A549 (cell line): ENCODE data around the gene MYRIP. TPM values are rescaled to one million over a fixed set of nuclear protein-coding genes. Genes with fewer than 3 reads are reported as not detected.

Experiments used
- ATAC-seq, 2 experiments: fragments of 200-7000 bp in 1 of 2; fragments of >200 bp in 1 of 2; cut with Nextera tagmentation in 1 of 2; cut with Tn5 transposase in 1 of 2; 3 replicates each; pipeline versions ENCODE4 v1.8.0 to v1.9.1; 2018 to 2020; ENCODE audit warnings: mild to moderate bottlenecking in 1 of 2, moderate library complexity in 1 of 2
- CTCF ChIA-PET: fragments of 300-600 bp; sonication (Branson Sonifier 250); formaldehyde crosslinking; extraction: SDS; loops from one replicate; lab custom pipeline; 2021; ENCODE audit warnings: antibody characterized with exemption, inconsistent platforms; lab: Yijun Ruan, JAX
- POLR2A ChIA-PET: fragments of 350-600 bp; formaldehyde crosslinking; extraction: SDS; loops from one replicate; lab custom pipeline; 2021; ENCODE audit warnings: antibody characterized with exemption, inconsistent platforms; lab: Yijun Ruan, JAX
- DNase-seq, 2 experiments: peaks; one replicate each; pipeline versions ENCODE4 v3.0.0 to v3.0.0-alpha.2; 2011 to 2016; ENCODE audit warnings: low read depth in 1 of 2, low spot score in 1 of 2
- FAIRE-seq: peaks from 2 replicates; lab custom pipeline; 2011; peaks lifted over from hg19 to GRCh38; lab: Jason Lieb, UNC
- H3K27ac ChIP-seq, 2 experiments: fragments of >200 bp; sonication (Bioruptor Twin); formaldehyde crosslinking; 3 replicates each; pipeline ENCODE4 v1.5.1; 2016 to 2017
- H3K4me1 ChIP-seq: fragments of >200 bp; sonication (Bioruptor Twin); formaldehyde crosslinking; 3 replicates; pipeline ENCODE4 v1.6.1; 2016
- H3K4me2 ChIP-seq: fragments of >200 bp; sonication (Bioruptor Twin); formaldehyde crosslinking; 3 replicates; pipeline ENCODE4 v1.6.1; 2016
- H3K4me3 ChIP-seq: fragments of >200 bp; sonication (Bioruptor Twin); formaldehyde crosslinking; 3 replicates; pipeline ENCODE4 v1.5.1; 2016
- H3K9me3 ChIP-seq: fragments of >200 bp; sonication (Bioruptor Twin); formaldehyde crosslinking; 3 replicates; pipeline ENCODE4 v1.6.1; 2016
- BHLHE40 ChIP-seq: IDR thresholded peaks from 2 replicates; pipeline ENCODE4 v1.6.1; 2012; ENCODE audit warnings: low read depth, low read length, inconsistent platforms
- CBX2 ChIP-seq: fragments of 200-600 bp; sonication (generic); IDR thresholded peaks from 2 replicates; pipeline ENCODE4 v1.6.1; 2016; ENCODE audit warnings: low read depth, mild to moderate bottlenecking, borderline replicate concordance
- CHD4 ChIP-seq: fragments of 200-600 bp; sonication (generic); IDR thresholded peaks from 2 replicates; pipeline ENCODE4 v1.6.1; 2016; ENCODE audit warnings: antibody characterized with exemption, mild to moderate bottlenecking, borderline replicate concordance
- EHF ChIP-seq: fragments of 250-450 bp; sonication (Bioruptor Pico); IDR thresholded peaks from 2 replicates; pipeline ENCODE4 v1.5.0; 2020; ENCODE audit warnings: mild to moderate bottlenecking
- EHMT2 ChIP-seq: fragments of 200-600 bp; sonication (generic); IDR thresholded peaks from 2 replicates; pipeline ENCODE4 v1.6.1; 2016; ENCODE audit warnings: antibody characterized with exemption, low read depth, mild to moderate bottlenecking, moderate library complexity
- ELK1 ChIP-seq: fragments of 150-350 bp; IDR thresholded peaks from 2 replicates; pipeline ENCODE4 v1.6.1; 2014; ENCODE audit warnings: low read depth, mild to moderate bottlenecking, low read length
- EP300 ChIP-seq, 2 experiments: fragments of >200 bp; sonication (Bioruptor Twin); formaldehyde crosslinking; IDR thresholded peaks; 2 replicates in 1 of 2; 3 replicates in 1 of 2; pipeline ENCODE4 v1.6.1; 2016 to 2017
- FOSB ChIP-seq: fragments of 250-450 bp; sonication (Bioruptor Pico); IDR thresholded peaks from 2 replicates; pipeline ENCODE4 v1.5.0; 2020; ENCODE audit warnings: mild to moderate bottlenecking, moderate library complexity
- FOXS1 ChIP-seq: fragments of 250-450 bp; sonication (Bioruptor Pico); IDR thresholded peaks from 2 replicates; pipeline ENCODE4 v1.5.0; 2020; ENCODE audit warnings: mild to moderate bottlenecking, moderate library complexity
- GATA3 ChIP-seq: IDR thresholded peaks from 2 replicates; pipeline ENCODE4 v1.6.1; 2012; ENCODE audit warnings: borderline replicate concordance
- HDAC2 ChIP-seq: fragments of 200-600 bp; sonication (generic); IDR thresholded peaks from 2 replicates; pipeline ENCODE4 v1.6.1; 2016
- HES2 ChIP-seq: fragments of >200 bp; sonication (Bioruptor Twin); formaldehyde crosslinking; IDR thresholded peaks from 2 replicates; pipeline ENCODE4 v1.6.1; 2016
- HMGXB4 ChIP-seq: fragments of 250-450 bp; sonication (Bioruptor Pico); IDR thresholded peaks from 2 replicates; pipeline ENCODE4 v1.5.0; 2021; ENCODE audit warnings: mild to moderate bottlenecking, moderate library complexity, borderline replicate concordance
- HOXA7 ChIP-seq: fragments of 250-450 bp; sonication (Bioruptor Pico); IDR thresholded peaks from 2 replicates; pipeline ENCODE4 v1.5.0; 2020; ENCODE audit warnings: mild to moderate bottlenecking, moderate library complexity
- JUNB ChIP-seq: fragments of >200 bp; sonication (Bioruptor Twin); formaldehyde crosslinking; IDR thresholded peaks from 2 replicates; pipeline ENCODE4 v1.6.1; 2016
- MAFK ChIP-seq: fragments of 450-650 bp; IDR thresholded peaks from 2 replicates; pipeline ENCODE4 v1.6.1; 2014; ENCODE audit not compliant: partially characterized antibody
- MYC ChIP-seq: IDR thresholded peaks from 2 replicates; pipeline ENCODE4 v1.6.1; 2012; ENCODE audit warnings: mild to moderate bottlenecking, inconsistent platforms, low read length, improper control_type of control experiment, borderline replicate concordance
- NFE2L2 ChIP-seq: fragments of 150-350 bp; conservative IDR thresholded peaks from 2 replicates; pipeline ENCODE4 v1.6.1; 2014; ENCODE audit warnings: low read length
- NR3C1 ChIP-seq: fragments of >200 bp; sonication (Bioruptor Twin); formaldehyde crosslinking; IDR thresholded peaks from 3 replicates; pipeline ENCODE4 v1.6.1; 2017
- POLR2AphosphoS2 ChIP-seq: conservative IDR thresholded peaks from 2 replicates; pipeline ENCODE4 v1.6.1; 2012; ENCODE audit warnings: low read length, improper control_type of control experiment, inconsistent platforms
- RAD21 ChIP-seq, 2 experiments: fragments of >200 bp in 1 of 2; sonication (Bioruptor Twin) in 1 of 2; formaldehyde crosslinking in 1 of 2; IDR thresholded peaks in 1 of 2; conservative IDR thresholded peaks in 1 of 2; 2 replicates in 1 of 2; 3 replicates in 1 of 2; pipeline ENCODE4 v1.6.1; 2012 to 2018; ENCODE audit warnings: inconsistent platforms in 1 of 2
- TFCP2L1 ChIP-seq: fragments of 250-450 bp; sonication (Bioruptor Pico); IDR thresholded peaks from 2 replicates; pipeline ENCODE4 v1.5.0; 2021; ENCODE audit warnings: mild to moderate bottlenecking
- ZC3H11A ChIP-seq: fragments of 450-650 bp; IDR thresholded peaks from 2 replicates; pipeline ENCODE4 v1.6.1; 2014; ENCODE audit warnings: antibody characterized with exemption, mild to moderate bottlenecking
- ZSCAN20 ChIP-seq: fragments of 250-450 bp; sonication (Bioruptor Pico); IDR thresholded peaks from 2 replicates; pipeline ENCODE4 v1.8.0; 2022; ENCODE audit warnings: mild to moderate bottlenecking, moderate library complexity
- WGBS: methylation state at CpG from one replicate; pipeline ENCODE4 v1.1.6; 2017; ENCODE audit errors: missing lambda C conversion rate; 5-methylcytosine and 5-hydroxymethylcytosine counted together
- polyA plus RNA-seq, 4 experiments: library from polyadenylated mRNA; depleted of rRNA in 3 of 4; stranded (reverse); fragments of >200 nt; fragmentation: RNase III in 1 of 4; extraction: RNeasy Plus Mini Kit Qiagen cat#74134 plus additional on column Dnase treatment in 1 of 4; gene quantifications; 2 replicates in 3 of 4; 3 replicates in 1 of 4; pipeline ENCODE4 v1.2.3, GENCODE V29; 2011 to 2017
- TF ChIP-seq, protein P1 (sequence below): fragments of 450-650 bp; IDR thresholded peaks from 2 replicates; pipeline ENCODE4 v1.6.1; 2014; ENCODE audit warnings: antibody characterized with exemption
- TF ChIP-seq, protein P2 (sequence below): fragments of 200-600 bp; sonication (generic); IDR thresholded peaks from 2 replicates; pipeline ENCODE4 v1.6.1; 2016; ENCODE audit warnings: antibody characterized with exemption, mild to moderate bottlenecking, moderate library complexity

The MYRIP gene
- polyA plus RNA-seq, 2 of the 4 experiments (the other 2 are of a cell fraction), result not detected

GRCh38 chr3:39935261-39935660 is 125.9 kb downstream of the MYRIP start (continued):
- no peak for TF ChIP-seq TFCP2L1 (CRISPR knock-in tag)

GRCh38 chr3:39936848-39937247 is 127.4 kb downstream of the MYRIP start:
- H3K4me1 ChIP-seq, result no peaks in the 10 kb centered on the region
- 0% methylated on average over 1 of the region's 1 CpG for WGBS
- ChIA-PET CTCF (no interaction called here), POLR2A (no interaction called here)
- H3K9me3 ChIP-seq, result no peaks in the 10 kb centered on the region
- H3K27ac ChIP-seq, result no peak overlapping the region
- ATAC-seq (no peak), DNase-seq (no peak), FAIRE-seq (no peak)
- H3K4me2 ChIP-seq, result no peak overlapping the region
- no peak for TF ChIP-seq BHLHE40
- no peak for TF ChIP-seq CHD4
- no peak for TF ChIP-seq EHF (CRISPR knock-in tag)
- no peak for TF ChIP-seq FOSB (CRISPR knock-in tag)
- TF ChIP-seq GATA3, result no peak
- TF ChIP-seq HES2, result no peak
- TF ChIP-seq POLR2AphosphoS2, result no peak
- no peak for TF ChIP-seq MAFK
- TF ChIP-seq HOXA7, result no peak
- no peak for TF ChIP-seq HMGXB4 (CRISPR knock-in tag)
- TF ChIP-seq NFE2L2, result no peak
- TF ChIP-seq, protein P1, sequence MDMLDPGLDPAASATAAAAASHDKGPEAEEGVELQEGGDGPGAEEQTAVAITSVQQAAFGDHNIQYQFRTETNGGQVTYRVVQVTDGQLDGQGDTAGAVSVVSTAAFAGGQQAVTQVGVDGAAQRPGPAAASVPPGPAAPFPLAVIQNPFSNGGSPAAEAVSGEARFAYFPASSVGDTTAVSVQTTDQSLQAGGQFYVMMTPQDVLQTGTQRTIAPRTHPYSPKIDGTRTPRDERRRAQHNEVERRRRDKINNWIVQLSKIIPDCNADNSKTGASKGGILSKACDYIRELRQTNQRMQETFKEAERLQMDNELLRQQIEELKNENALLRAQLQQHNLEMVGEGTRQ, result no peak
- TF ChIP-seq MYC, result no peak
- TF ChIP-seq HDAC2, result no peak
- TF ChIP-seq CBX2, result no peak
- H3K4me3 ChIP-seq, result no peak overlapping the region

DNA sequence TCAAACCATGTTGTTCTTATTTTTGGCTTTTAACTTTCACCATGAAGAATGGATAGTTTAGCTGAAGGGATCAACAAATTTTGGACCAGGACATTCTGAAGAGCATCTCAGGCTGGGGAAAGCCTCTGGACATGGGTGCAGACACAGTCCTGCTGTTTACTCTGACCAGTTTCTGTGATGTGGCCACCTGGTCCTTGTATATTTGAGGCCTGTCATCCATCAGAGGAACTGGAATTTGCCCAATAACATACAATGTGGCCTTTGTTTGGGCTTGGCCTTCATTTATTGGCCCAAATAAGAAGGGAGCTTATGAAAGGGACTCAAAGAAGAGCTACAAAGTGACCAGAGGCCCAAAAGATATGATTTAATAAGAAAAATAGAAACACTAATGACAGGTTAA is 127.9 kb downstream of the MYRIP start:
- ChIA-PET POLR2A (no interaction called here), CTCF (no interaction called here)
- no peaks in the 10 kb centered on the region for H3K4me1 ChIP-seq
- no peak for TF ChIP-seq FOXS1 (CRISPR knock-in tag)
- no peak for TF ChIP-seq CBX2
- no peak for TF ChIP-seq EP300 (IDR thresholded peaks at IDR 0.05)
- no peak for TF ChIP-seq ZC3H11A
- TF ChIP-seq JUNB, result no peak
- no peak overlapping the region for H3K4me3 ChIP-seq
- H3K9me3 ChIP-seq, result no peaks in the 10 kb centered on the region
- no peak overlapping the region for H3K4me2 ChIP-seq
- DNase-seq (no peak), FAIRE-seq (no peak), ATAC-seq (no peak)
- H3K27ac ChIP-seq, result no peak overlapping the region

- Histone ChIP-seq H3K4me1 (no peaks in the 10 kb centered on the region), H3K4me2 (no peak overlapping the region), H3K9me3 (no peaks in the 10 kb centered on the region), H3K27ac (no peak overlapping the region), H3K4me3 (no peak overlapping the region)
- WGBS, result 4% methylated on average over 1 of the region's 1 CpG
- no peak for FAIRE-seq
- POLR2A ChIA-PET, result no interaction called here
- DNase-seq, result no peak
- CTCF ChIA-PET, result no interaction called here
- no peak for ATAC-seq
- TF ChIP-seq ELK1, result no peak
- TF ChIP-seq RAD21 (conservative IDR thresholded peaks at IDR 0.05 in 1 of 2, IDR thresholded peaks at IDR 0.05 in 1 of 2), result no peak
- TF ChIP-seq NR3C1, result no peak
- TF ChIP-seq ZSCAN20 (CRISPR knock-in tag), result no peak
- TF ChIP-seq MAFK, result no peak
- TF ChIP-seq, protein P2, sequence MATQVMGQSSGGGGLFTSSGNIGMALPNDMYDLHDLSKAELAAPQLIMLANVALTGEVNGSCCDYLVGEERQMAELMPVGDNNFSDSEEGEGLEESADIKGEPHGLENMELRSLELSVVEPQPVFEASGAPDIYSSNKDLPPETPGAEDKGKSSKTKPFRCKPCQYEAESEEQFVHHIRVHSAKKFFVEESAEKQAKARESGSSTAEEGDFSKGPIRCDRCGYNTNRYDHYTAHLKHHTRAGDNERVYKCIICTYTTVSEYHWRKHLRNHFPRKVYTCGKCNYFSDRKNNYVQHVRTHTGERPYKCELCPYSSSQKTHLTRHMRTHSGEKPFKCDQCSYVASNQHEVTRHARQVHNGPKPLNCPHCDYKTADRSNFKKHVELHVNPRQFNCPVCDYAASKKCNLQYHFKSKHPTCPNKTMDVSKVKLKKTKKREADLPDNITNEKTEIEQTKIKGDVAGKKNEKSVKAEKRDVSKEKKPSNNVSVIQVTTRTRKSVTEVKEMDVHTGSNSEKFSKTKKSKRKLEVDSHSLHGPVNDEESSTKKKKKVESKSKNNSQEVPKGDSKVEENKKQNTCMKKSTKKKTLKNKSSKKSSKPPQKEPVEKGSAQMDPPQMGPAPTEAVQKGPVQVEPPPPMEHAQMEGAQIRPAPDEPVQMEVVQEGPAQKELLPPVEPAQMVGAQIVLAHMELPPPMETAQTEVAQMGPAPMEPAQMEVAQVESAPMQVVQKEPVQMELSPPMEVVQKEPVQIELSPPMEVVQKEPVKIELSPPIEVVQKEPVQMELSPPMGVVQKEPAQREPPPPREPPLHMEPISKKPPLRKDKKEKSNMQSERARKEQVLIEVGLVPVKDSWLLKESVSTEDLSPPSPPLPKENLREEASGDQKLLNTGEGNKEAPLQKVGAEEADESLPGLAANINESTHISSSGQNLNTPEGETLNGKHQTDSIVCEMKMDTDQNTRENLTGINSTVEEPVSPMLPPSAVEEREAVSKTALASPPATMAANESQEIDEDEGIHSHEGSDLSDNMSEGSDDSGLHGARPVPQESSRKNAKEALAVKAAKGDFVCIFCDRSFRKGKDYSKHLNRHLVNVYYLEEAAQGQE, result no peak
- TF ChIP-seq CBX2, result no peak
- TF ChIP-seq EHMT2, result no peak
- TF ChIP-seq GATA3, result no peak
Measured at GRCh38 chr3:39937874-39938273, 128.5 kb downstream of the MYRIP start.
